Stimulated activated CD4-positive, alpha-beta T cell treated with anti-CD3 and anti-CD28 coated beads, Interleukin-12 subunit alpha, Interleukin-12 subunit beta, amount 100 ng/mL, for 24 hours (primary cell): Measurements from ENCODE around the gene AMIGO3.
"Not testable (repeated sequence)": the region's sequence is repeated elsewhere in the genome, so short reads cannot be mapped to it uniquely, and the experiment has no call there.

Experiments
- DNase-seq, 2 experiments: peaks; one replicate each; pipeline ENCODE4 v3.0.0-alpha.2; 2020; ENCODE audit warnings: low read depth in 2 of 2

The AMIGO3 gene

GRCh38 chr3:49719214-49719884 is at the start of gene AMIGO3:
Gene AMIGO3, minus strand, starts transcription at chr3:49719684. Its CDS starts 219 bp downstream, at chr3:49719465.
- DNase-seq = peak; percentile 78 to 93

DNA sequence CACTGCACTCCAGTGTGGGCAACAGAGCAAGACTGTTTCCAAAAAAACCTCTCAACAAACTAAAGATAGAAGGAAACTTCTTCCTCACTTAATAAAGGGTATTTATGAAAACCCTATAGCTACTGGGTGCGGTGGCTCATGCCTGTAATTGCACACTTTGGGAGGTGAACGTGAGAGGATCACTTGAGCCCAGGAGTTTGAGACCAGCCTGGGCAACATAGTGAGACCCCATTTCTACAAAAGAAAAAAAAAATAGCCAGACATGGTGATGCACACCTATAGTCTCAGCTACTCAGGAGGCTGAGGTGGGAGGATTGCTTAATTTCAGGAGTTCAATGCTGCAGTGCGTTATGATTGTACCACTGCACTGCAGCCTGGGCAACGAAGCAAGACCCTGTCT is 44.5 kb upstream of the AMIGO3 start:
- no peak for DNase-seq

GRCh38 chr3:49761661-49762060 is 42.2 kb upstream of the AMIGO3 start:
- DNase-seq = no peak

DNA sequence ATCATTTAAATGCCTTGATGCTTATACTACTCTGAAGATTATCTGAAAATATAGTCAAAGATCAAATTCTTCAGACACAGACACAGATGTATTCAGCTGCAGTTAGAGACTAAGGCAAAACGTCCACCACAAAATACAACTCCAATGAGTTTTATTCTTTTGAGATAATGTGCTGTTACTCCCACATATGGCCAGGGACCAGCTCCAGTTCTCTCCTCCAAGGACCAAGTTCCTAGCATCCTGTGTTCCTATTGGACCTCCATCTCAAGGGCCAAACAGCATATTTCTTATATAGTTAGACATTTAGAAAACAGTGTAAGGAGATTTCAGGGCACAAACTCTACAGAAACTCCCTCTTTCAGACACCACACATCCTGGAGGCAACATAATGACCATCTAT is 39.7 kb upstream of the AMIGO3 start:
- DNase-seq = no peak

DNA sequence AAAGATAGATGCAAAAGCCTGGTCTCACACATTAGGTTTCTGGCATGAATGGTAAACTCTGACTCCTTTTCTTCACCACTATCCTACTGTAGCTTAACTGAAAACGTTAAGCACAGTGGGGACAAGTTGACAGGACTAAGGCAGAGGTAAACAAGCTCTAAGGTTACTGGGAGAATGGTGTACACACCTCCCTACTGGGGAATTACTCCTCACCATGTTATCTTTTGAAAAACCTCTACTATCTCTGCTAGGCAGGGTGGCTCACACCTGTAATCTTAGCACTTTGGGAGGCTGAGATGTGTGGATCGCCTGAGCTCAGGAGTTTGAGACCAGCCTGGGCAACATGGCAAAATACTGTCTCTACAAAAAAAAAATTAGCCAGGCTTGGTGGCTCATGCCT is 37.7 kb upstream of the AMIGO3 start:
- DNase-seq = no peak

GRCh38 chr3:49756036-49756435 is 36.6 kb upstream of the AMIGO3 start:
- DNase-seq = no peak

DNA sequence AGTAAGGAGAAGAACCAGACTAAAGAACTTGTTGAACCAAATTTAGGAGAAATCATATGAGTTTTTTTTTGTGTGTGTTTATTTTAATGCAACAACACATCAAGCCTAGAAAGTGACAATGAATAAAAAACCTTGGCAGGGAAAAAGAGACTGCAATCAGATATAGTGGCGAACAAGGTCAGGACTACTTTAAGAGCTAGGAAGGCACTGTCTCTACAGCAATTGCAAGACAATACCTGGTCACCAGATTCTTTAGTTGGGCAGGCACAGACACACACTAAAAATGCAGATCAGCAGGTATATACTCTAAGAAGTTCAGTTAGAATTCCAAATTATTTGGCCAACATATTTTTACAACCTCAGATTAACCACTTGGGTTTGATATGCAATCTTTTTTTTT is 35.1 kb upstream of the AMIGO3 start:
- no peak for DNase-seq

DNA sequence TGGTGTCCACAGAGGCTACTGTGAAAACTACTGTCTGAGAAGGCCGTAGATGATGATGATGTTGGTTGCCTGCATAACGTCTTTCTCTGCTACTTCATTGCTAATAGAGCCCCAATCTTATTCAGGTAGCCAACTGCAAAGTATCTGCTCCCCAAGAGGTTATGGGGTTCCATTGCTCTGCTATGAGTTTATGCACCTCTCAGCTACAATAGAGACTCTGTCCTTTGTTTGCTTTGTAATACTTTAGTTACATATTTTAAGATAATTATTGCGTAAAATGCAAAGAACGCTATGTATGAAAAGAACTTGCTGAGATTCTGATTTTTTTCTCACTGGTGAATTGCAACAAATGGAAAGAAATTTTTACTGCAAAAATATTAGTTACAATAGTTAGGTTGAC is 32.0 kb upstream of the AMIGO3 start:
- DNase-seq = no peak

DNA sequence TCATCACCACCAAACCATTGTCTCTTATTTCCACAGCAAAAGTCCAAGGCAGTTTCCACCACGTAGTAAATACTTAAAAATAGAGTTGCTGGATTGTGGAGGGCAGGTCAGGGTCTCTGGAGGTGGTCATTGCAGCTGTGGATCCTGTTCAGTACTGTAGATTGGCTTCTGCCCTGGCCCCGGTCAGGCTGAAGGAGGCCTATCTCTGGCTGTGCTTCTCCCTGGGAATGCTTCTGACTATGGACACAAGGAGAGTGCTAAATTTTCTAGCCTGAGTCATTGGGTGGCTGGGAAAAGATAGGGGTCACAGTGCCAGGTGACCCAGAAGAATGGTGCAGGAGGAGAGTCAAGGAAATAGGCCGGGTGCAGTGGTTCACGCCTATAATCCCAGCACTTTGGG is 30.6 kb upstream of the AMIGO3 start:
- no peak for DNase-seq

DNA sequence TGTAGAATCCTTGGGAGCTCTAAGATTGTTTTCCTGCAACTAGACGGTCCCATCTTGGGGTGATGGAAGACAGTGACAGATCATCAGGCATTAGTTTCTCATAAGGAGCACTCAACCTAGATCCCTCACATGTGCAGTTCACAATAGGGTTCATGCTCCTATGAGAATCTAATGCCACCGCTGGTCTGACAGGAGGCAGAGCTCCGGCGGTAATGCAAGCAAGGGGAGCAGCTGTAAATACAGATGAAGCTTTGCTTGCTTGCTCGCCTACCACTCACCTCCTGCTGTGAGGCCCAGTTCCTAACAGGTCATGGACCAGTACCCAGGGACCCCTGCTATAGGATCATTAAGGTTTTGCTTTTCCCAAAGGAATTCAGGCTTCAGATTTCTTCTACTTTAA is 29.4 kb upstream of the AMIGO3 start:
- not testable (repeated sequence) for DNase-seq

DNA sequence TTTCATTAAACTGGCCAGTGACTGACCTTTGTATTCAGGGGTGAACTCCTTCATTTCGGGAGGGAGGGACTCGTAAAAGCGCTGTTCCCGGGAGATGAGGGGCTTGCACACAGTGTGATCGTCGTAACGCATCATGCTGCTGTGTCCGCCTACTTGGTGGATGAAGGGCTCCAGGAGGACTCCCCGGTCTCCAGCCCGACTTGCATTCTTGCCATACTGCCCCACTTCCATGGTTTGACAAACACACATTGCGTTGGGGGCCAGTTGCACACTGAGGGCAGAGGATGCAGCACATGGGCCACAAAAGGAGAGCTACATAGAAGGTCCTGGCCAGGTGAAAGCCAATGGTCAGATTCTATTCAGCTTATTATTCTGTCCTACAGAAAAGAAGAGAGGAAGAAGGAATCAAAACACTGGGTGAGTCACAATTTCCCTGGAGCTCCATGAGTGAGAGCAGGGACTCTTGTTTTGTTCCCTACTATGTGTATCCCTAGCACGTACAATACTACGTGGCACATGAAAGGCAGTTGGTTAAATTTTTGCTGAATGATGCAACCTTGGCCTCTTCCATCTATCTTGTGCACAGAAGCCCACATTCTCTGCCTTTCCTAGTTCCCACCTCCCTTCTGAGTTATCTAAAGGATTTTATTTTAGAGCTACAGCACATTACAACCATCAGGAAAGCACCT is 28.5 kb upstream of the AMIGO3 start:
- DNase-seq = no peak

DNA sequence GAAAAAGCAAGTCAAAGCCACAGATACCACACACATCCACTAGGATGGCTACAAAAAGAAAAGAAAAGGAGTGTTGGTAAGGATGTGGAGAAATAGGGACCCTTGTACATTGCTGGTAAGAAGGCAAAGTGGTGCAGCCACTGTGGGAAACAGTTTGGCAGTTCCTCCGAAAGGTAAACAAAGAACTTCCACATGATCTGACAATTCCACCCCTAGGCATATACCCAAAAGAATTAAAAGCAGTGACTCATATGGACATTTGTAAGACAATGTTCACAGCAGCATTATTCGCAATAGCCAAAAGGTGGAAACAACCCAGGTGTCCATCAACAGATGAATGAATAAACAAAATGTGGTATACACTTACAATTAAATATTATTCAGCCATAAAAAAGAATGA is 26.5 kb upstream of the AMIGO3 start:
- no peak for DNase-seq

DNA sequence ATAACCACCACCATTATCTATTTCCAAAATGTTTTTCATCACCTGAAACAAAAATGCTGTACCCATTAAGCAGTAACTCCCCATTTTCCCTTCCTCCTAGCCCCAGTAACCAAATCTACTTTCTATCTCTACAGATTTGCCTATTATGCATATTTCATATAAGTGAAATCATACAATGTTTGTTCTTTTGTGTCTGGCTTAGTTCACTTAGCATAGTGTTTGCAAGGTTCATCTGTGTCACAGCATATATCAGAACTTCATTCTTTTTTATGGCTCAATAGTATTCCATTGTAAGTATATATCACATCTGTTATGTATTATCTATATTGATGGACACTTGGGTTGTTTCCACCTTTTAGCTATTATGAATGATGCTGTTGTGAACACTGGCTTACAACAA is 20.9 kb upstream of the AMIGO3 start:
- no peak for DNase-seq

DNA sequence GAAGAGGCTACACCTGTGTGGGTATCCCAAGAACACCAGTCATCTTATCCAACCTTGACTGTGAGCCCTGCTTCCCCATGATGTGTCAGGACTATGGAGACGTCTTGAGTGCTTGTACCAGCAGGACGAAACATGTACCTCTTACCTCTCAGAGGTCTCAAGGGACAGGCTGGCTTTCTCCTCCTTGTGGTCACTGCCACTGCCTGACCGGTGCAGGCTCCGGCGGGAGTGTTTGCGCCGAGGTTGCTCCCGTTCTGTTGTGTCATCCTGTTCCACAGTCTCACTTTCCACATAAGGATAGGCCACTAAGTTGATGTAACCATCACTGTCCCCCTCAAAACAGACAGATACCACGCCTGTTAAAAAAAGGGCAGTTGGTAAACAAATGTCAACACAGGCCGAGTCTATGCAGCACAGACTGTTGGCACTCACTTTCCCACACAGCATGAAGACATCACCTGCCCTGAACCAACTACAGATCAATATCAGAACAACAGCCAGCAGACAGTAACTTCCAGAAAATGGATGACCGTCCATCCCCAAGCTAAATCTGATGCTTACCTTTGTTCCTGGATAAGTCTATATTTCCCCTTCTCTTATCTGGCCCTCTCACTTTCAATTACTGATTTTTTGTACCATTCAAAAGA is 18.7 kb upstream of the AMIGO3 start:
- no peak for DNase-seq

DNA sequence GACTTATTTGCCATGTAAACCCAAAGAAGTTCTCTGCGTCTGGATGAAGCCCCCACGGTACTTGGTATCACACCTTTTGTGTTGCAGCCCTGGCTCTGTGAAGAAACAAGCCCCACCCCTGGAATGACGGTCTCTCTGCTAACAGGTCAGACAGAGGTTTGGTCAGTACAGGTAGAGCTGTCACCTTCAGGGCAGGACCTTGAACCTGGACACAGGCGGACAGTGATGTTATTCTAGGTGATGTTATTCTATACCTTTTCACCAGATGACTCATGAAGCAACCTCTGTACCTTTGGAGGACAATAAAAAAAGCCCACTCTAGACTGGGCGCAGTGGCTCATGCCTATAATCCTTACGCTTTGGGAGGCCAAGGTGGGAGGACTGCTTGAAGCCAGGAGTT is 15.3 kb upstream of the AMIGO3 start:
- no peak for DNase-seq

DNA sequence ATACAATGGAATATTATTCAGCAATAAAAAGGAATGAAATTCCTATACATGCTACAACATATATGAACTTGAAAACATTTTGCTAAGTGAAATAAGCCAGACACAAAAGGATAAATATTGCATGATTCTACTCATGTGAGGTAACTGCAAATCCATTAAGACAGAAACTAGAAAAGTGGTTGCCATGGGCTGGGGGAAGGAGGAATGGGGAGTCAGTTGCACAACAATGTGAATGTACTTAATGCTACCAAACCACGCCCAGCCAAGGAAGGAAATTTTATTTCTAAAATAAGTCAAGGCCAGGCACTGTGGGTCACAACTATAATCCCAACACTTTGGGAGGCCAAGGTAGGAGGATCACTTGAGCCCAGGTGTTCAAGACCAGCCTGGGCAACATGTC is 14.1 kb upstream of the AMIGO3 start:
- DNase-seq = no peak

GRCh38 chr3:49732597-49732996 is 13.1 kb upstream of the AMIGO3 start:
- DNase-seq = no peak

DNA sequence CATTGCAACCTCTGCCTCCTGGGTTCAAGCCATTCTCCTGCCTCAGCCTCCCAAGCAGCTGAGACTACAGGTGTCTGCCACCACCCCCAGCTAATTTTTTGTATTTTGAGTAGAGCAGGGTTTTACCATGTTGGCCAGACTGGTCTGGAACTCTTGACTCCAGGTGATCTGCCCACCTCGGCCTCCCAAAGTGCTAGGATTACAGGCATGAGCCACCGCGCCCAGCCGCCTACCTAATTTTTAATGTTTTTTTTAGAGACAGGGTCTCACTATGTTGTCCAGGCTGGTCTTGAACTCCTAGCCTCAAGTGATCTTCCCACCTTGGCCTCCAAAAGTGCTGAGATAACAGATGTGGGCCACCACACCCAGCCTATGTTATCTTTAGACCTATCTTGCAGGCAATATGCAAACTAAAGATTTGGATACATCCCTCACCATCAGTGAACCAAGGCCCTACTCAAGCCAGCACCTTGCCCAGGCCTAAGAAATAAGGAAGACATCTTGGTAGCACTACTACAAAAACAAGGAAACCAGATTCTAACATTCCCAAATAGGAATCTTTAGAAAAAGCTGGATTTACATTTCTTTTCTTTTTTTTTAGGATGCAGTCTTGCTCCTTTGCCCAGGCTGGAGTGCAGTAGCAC is 10.6 kb upstream of the AMIGO3 start:
- DNase-seq = no peak

- no peak for DNase-seq
Observed at GRCh38 chr3:49727924-49728361, 8.5 kb upstream of the AMIGO3 start.

- no peak for DNase-seq
Observed at GRCh38 chr3:49727154-49727923, 7.9 kb upstream of the AMIGO3 start.

DNA sequence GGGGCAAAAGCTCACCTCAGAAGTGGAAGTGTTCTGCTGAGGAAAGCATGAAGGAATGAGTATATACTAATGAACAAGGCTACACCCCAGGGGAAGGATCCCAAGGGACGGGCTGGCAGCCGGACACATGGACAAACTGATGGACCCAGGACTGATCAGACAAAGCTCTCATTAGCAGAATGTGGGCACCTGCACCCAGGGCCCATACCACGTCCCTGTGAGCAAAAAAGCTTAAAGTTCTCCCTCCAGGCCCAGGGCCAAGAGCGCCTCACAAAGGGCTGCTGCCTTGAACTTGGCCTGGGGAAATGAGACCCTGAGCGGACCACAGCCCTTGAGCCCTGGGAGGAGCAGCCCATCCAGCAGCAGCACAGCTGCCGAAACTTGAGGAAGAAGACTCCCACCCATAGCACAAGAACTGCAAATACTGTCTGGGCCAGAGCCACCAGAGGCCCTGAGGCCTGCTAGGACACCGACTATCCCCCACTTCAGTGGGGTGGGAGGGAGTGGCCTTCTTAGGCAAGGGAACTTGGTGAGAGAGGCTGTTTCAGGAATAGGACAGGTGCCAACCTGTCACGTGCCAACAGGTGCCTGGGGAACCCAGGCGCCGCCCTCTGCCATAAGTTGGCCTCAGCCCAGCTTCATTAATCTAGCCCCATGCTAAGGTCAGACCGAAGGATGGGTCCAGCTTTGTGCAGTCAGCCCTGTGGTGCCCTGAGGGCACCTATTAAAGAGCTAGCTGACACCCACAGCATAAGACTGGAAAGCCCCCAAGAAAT is 6.6 kb upstream of the AMIGO3 start:
- no peak for DNase-seq
